Mucosa of stomach (tissue), 1 donor: Measurements from ENCODE around the gene CDH5.

ENCODE experiments used
- H3K27me3 ChIP-seq: one replicate; pipeline ENCODE4 v1.7.0; 2013; ENCODE audit warnings: mild to moderate bottlenecking, low read length; ENCODE audit not compliant: control insufficient read depth, insufficient read depth
- H3K36me3 ChIP-seq: one replicate; pipeline ENCODE4 v1.7.0; 2013; ENCODE audit warnings: low read length; ENCODE audit not compliant: control insufficient read depth, insufficient read depth
- H3K4me1 ChIP-seq: one replicate; pipeline ENCODE4 v1.7.0; 2013; ENCODE audit warnings: mild to moderate bottlenecking, low read length; ENCODE audit not compliant: control insufficient read depth, insufficient read depth
- H3K4me3 ChIP-seq: one replicate; pipeline ENCODE4 v1.7.0; 2013; ENCODE audit warnings: low read length
- H3K9ac ChIP-seq: one replicate; pipeline ENCODE4 v1.7.0; 2013; ENCODE audit warnings: mild to moderate bottlenecking, low read length, moderate library complexity
- H3K9me3 ChIP-seq: one replicate; pipeline ENCODE4 v1.7.0; 2013; ENCODE audit warnings: mild to moderate bottlenecking, low read length, moderate library complexity; ENCODE audit not compliant: control insufficient read depth
- donor health status: Pancreatic carcinoma.

CDH5 gene

DNA sequence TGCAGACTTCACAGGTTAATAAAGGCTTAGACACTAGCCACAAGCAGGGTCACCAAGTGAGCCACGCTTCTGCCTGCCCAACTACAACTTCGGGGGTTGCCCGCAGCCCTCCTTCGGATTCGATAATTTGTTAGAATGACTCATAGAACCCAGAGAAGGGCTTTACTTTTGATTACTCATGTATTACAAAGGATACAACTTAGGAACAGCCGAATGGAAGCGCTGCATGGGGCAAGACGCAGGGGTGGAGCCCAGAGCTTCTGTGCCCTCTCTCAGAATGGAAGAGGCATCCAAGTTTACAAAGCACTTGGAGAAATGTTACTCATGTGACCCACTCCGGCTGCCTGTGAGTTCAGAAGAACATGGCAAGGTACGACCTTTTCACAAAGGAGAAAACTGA is 7.5 kb upstream of the CDH5 start:
- peaks cover 4% of the 10 kb centered on the region for H3K4me1 ChIP-seq
- H3K9me3 ChIP-seq, result no peaks in the 10 kb centered on the region
- no peaks in the 10 kb centered on the region for H3K36me3 ChIP-seq
- H3K27me3 ChIP-seq, result peaks cover 22% of the 10 kb centered on the region
- no peak overlapping the region for H3K9ac ChIP-seq
- H3K4me3 ChIP-seq, result no peak overlapping the region

DNA sequence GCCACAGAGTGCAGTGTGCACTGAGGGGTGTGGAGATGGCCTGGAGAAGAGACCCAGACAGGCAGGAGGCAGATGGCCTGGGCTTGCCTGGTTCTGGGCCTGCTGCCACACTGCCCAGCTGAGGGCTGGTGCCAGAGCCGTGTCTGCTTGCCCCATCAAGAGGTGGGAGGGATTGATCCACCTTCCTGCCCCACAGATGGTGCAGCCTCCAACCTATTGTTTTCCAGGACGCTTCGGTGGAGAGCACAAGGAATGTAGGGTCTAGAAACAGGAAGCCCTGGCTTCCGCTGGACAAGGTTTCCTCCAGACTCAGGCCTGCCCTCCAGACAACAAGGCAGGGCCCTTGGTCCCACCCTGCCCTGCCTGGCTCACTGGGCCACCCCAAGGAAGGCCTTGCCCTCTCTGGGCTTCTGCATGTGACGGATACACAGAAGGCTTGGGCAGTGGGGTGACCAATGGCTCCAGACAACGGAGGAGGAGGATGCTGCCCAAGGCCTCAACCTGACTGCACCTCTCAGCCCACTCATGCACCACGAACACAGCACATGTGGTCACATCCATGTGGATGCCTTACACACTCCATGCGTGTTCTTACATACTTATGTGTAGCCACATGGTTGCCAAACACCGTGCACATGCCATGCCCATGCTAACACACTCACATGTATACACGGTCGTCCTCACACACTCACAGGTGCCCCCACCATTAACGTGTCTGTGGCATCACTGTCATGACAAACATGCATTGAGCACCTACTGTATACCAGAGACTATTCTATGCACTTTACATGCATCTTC is 6.5 kb upstream of the CDH5 start:
- no peaks in the 10 kb centered on the region for H3K9me3 ChIP-seq
- no peak overlapping the region for H3K9ac ChIP-seq
- H3K4me1 ChIP-seq, result peaks cover 13% of the 10 kb centered on the region
- no peak overlapping the region for H3K4me3 ChIP-seq
- H3K27me3 ChIP-seq, result peaks cover 22% of the 10 kb centered on the region
- no peaks in the 10 kb centered on the region for H3K36me3 ChIP-seq

DNA sequence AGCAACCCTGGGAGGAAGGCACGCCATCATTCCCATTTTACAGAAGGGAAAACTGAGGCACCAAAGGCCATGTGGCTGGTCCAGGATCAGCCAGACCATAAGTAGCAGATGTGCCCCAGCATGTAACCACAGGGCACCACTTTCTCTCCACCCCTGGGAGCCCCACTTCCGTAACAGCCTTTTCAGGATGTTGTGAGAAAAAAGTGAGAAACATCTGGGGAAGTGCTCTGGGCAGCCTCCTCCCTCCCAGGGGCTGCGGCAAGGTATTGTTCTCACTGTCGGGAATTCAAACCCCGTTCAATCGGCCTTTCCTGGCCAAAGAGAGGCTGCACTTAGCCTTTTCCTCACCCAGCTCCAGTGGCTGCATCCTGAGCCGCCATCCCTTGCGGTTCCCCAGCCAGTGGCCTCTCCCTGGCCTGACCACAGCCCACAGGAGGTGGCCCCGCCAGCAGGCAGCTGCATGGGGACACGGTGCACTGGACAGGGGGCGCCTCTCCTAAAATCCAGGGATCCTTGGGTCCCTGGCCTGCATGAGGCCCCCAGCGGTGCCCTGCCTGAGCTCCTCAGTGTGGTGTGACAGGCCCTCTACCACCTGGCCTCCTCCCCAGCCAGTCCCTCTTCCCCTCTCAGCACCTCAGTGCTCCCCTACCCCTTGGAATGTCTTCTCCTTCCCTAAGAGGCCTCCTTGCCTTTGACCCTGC is 5.7 kb upstream of the CDH5 start:
- H3K27me3 ChIP-seq, result peaks cover 26% of the 10 kb centered on the region
- H3K4me3 ChIP-seq, result no peak overlapping the region
- no peaks in the 10 kb centered on the region for H3K9me3 ChIP-seq
- H3K4me1 ChIP-seq, result peaks cover 20% of the 10 kb centered on the region
- no peak overlapping the region for H3K9ac ChIP-seq
- H3K36me3 ChIP-seq, result no peaks in the 10 kb centered on the region

DNA sequence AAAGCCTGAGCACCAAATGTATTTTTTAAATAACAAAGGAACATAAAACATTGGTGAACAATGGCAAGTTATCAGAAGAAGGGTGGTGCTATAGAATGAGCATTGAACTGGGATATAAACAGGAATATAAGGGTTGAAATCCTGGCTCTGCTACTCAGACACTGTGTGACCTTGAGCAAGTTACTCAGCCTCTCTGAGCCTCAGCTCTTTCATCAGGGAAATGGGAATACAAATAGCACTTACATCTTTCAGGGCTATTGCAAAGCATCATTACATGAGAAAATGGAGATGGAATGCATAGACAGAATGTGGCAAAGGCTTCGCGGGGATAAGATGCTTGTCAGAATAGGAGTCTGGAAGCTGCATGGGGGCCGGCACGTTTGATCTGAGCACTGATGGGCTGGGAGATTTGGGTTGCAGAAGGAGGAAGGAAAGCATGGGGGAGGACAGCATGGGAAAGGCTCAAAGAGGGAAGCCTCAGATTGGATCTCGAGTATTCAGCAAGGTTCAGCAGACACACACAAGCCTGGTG is 4.8 kb upstream of the CDH5 start:
- peaks cover 32% of the 10 kb centered on the region for H3K27me3 ChIP-seq
- H3K9me3 ChIP-seq, result no peaks in the 10 kb centered on the region
- H3K4me1 ChIP-seq, result peaks cover 22% of the 10 kb centered on the region

DNA sequence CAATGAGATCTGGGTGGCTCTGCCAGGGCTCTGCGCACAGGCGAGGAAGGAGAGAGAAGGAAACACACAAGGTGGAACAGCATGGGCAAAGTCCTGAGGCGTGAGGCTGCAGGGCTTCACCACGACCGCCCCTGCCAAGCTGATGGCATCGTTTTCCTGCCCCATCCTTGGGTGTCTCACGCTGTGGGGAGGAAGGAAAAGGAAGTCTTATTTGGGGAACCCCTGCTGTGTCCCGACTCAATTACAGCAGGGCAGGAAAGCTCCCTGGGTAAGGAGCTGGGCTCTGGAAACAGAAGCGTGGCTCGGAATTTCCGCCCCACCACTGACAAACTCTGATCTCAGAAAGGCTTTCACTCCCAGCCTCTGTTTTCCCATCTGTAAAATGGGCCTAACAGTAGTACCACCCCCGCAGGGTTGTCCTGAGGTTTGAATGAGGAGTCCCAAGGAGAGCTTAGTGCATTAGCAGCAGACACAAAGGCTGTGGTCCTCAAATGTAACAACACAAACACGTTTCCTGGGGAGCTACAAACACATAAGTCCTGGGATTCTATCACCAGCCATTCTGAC is 3.2 kb upstream of the CDH5 start:
- Histone ChIP-seq H3K9ac (no peak overlapping the region), H3K36me3 (no peaks in the 10 kb centered on the region), H3K4me1 (peaks cover 22% of the 10 kb centered on the region), H3K9me3 (no peaks in the 10 kb centered on the region), H3K4me3 (no peak overlapping the region), H3K27me3 (peaks cover 29% of the 10 kb centered on the region)

More for the DNA sequence above, 4.8 kb upstream of the CDH5 start:
- H3K4me3 ChIP-seq, result no peak overlapping the region
- no peaks in the 10 kb centered on the region for H3K36me3 ChIP-seq
- H3K9ac ChIP-seq, result no peak overlapping the region

DNA sequence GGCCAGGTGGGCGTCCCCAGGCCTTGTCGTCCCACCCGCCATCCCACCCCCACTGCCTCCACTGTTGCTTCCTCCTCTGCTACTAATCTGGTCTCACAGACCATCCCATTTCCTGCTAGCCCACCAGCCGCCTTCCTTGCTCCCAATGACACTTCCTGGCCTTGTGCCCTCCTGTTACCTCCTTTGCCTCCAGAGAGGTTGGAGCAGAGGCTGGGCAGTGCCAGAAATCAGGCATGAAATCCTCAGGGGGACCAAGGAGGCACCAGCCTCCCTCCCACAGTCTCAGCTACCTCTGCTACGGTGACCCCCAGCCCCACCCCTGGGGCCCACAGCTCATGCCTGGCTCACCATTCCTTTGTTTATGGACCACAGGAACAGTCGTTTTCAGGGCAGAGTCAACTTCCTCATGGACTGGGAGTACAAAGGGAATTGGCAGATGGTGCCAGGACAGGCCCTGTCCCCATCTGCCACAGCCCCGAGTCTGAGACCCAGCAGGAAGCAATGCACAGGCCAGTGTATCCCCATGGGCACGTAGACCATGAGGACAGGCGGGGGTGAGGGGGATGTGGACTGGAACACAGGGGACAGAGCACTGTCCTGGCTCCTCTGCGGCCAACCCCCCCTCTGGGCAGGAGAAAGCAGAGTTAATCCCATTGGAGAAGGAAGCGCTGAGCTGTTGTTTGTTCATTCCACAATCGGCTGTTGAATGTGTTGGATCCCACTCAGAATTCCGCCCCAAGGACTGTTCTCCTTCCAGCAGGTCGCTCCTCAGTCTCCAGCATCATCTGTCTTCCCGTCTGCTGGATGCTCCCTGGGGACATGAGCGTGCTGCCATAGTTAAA is 2.2 kb upstream of the CDH5 start:
- Histone ChIP-seq H3K9ac (no peak overlapping the region), H3K4me3 (no peak overlapping the region), H3K4me1 (peaks cover 22% of the 10 kb centered on the region)

DNA sequence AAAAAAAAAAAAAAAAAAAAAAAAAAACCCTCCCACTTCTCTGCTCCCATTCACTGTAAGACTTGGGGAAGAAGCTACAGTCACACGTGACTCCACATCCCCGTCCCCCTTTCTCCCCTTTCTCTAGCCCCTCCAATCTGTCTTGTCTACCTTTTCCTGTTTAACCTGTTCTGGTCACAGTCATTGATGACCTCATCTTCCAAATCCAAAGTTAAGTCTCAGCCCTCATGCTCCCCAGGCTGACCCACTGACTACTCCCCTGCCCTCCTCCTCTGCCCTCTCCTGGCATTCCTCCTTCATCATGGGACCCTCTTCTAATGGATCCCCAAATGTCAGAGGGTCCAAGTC is 1.6 kb upstream of the CDH5 start:
- no peaks in the 10 kb centered on the region for H3K36me3 ChIP-seq
- H3K9me3 ChIP-seq, result no peaks in the 10 kb centered on the region
- peaks cover 22% of the 10 kb centered on the region for H3K4me1 ChIP-seq
- peaks cover 24% of the 10 kb centered on the region for H3K27me3 ChIP-seq
- no peak overlapping the region for H3K4me3 ChIP-seq
- H3K9ac ChIP-seq, result no peak overlapping the region

More for the DNA sequence above, 2.2 kb upstream of the CDH5 start:
- H3K36me3 ChIP-seq, result no peaks in the 10 kb centered on the region
- H3K27me3 ChIP-seq, result peaks cover 28% of the 10 kb centered on the region
- no peaks in the 10 kb centered on the region for H3K9me3 ChIP-seq

DNA sequence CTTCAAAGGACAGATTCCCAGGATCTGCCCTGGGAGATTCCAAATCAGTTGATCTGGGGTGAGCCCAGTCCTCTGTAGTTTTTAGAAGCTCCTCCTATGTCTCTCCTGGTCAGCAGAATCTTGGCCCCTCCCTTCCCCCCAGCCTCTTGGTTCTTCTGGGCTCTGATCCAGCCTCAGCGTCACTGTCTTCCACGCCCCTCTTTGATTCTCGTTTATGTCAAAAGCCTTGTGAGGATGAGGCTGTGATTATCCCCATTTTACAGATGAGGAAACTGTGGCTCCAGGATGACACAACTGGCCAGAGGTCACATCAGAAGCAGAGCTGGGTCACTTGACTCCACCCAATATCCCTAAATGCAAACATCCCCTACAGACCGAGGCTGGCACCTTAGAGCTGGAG is 840 bp upstream of the CDH5 start:
- H3K4me1 ChIP-seq, result peaks cover 22% of the 10 kb centered on the region
- no peaks in the 10 kb centered on the region for H3K9me3 ChIP-seq

DNA sequence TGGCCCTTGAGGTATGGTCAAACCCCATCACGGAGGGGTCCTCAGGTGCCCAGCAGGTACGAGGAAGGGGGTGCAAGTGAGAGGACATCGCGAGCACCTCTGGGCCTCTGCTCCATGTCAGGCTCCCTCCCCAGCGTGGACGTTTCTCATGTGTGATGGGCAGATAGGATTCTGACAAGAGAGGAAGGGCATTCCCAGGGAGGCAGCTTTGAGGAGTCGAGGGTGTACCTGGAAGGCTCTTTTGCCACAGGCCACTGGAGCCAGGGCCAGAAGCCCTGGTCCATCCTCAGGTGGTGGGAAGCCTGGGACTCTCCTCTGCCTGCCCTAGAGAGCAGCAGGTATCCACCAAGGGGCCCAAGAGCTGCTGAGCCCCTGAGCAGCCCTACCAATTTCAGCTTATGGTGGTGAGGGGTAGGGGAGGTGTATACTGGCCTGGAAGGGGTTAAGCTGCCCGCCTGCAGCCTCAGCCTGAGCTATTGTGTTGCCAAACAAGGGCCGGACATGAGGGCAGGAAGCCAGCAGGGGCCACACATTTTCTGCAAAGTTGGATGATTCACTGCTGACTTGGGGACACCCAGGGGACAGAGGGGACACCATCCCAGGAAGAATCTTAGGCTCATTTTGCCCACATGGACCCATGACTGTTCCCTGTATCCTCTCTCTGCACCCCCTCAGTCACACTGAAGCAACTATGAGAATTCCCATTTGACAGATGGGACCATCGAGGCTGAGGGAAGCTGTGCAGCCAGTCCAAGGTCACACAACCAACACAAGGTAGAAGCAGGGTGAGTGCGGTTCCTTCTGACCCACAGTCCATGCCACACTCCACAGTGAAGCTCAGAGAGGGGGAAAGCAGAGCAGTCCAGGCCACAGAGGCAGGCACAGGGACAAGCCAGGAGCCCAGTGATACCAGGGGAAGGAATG is 1.7 kb downstream of the CDH5 start:
- Histone ChIP-seq H3K4me1 (peaks cover 22% of the 10 kb centered on the region), H3K27me3 (peaks cover 17% of the 10 kb centered on the region), H3K4me3 (no peak overlapping the region), H3K36me3 (no peaks in the 10 kb centered on the region), H3K9ac (no peak overlapping the region), H3K9me3 (no peaks in the 10 kb centered on the region)

More for the DNA sequence above, 840 bp upstream of the CDH5 start:
- Histone ChIP-seq H3K4me3 (no peak overlapping the region), H3K9ac (no peak overlapping the region), H3K27me3 (peaks cover 24% of the 10 kb centered on the region), H3K36me3 (no peaks in the 10 kb centered on the region)

DNA sequence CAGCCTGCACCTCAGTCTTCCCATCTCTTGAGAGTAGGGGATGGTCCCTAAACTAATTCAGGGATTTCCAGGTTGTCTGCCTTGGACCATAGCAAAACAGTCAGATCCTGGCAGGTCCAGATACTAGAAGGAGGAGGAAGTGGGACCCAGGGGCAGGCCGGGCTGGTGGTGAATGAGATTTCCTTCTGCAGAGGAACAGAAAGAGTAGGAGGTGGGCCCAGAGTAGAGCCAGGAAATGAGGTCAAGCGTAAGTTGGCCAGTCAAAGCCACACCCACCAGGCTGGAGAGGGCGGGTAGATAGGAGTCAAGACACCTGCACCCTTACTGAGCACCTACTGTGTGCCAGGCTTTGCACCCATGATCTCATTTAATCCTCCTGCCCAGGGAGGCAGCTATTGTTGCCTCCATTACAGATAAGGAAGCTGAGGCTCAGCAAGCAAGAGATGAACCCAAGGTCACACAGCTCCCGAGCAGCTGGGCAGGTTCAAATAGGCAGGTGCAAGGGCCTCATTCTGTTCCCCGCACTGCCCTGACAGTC is 2.6 kb downstream of the CDH5 start:
- Histone ChIP-seq H3K4me1 (peaks cover 17% of the 10 kb centered on the region), H3K4me3 (no peak overlapping the region), H3K9ac (no peak overlapping the region)

More for the DNA sequence above, 2.6 kb downstream of the CDH5 start:
- Histone ChIP-seq H3K27me3 (peaks cover 11% of the 10 kb centered on the region), H3K36me3 (no peaks in the 10 kb centered on the region), H3K9me3 (no peaks in the 10 kb centered on the region)
